Motor neuron (in vitro differentiated cells): ENCODE data around the gene ATP13A3. TPM values are rescaled to one million over a fixed set of nuclear protein-coding genes. Genes with fewer than 3 reads are reported as not detected.

ENCODE experiments used
- ATAC-seq, 8 experiments: fragments of 200-7000 bp; cut with Tn5 transposase; replicated peaks in 6 of 8; 2 replicates each; pipeline ENCODE4 v1.8.0; 2021; ENCODE audit warnings: mild to moderate bottlenecking in 8 of 8, moderate library complexity in 8 of 8
- H3K27ac ChIP-seq, 2 donors: fragments of 250-450 bp; sonication (Bioruptor Pico); 2 replicates each; pipeline ENCODE4 v1.9.0; 2021; ENCODE audit warnings: antibody characterized with exemption in 2 of 2, mild to moderate bottlenecking in 2 of 2, moderate library complexity in 1 of 2
- H3K4me1 ChIP-seq, 2 donors: fragments of 250-450 bp; sonication (Bioruptor Pico); replicated peaks in 1 of 2; 2 replicates each; pipeline ENCODE4 v1.6.1; 2021; ENCODE audit warnings: antibody characterized with exemption in 2 of 2, mild to moderate bottlenecking in 2 of 2, moderate library complexity in 1 of 2
- H3K4me3 ChIP-seq, 5 donors: fragments of 250-450 bp; sonication (Bioruptor Pico); 2 replicates each; pipeline ENCODE4 v1.9.0; 2021; ENCODE audit warnings: antibody characterized with exemption in 5 of 5, mild to moderate bottlenecking in 5 of 5, moderate library complexity in 4 of 5
- WGBS, 10 experiments: fragments of 450-650 bp; shearing (Covaris generic); methylation state at CpG; one replicate each; pipeline ENCODE4 v1.0.0; 2022; 5-methylcytosine and 5-hydroxymethylcytosine counted together
- in situ Hi-C, 9 experiments: fragments of 400-800 bp; cut with MboI; loops; one replicate each; pipeline ENCODE4 v1.15.0; 2021; ENCODE audit warnings: low sequenced_read_pairs in 9 of 9, low pct_unique_long_range_greater_than_20kb in 2 of 9; ENCODE audit not compliant: unreplicated experiment in 9 of 9
- total RNA-seq, 8 experiments: library from RNA; unstranded; fragments of 300-600 nt; gene quantifications; 2 replicates each; pipeline versions ENCODE4 v1.2.3 to v1.2.4, GENCODE V29; 2022

The ATP13A3 gene
- total RNA-seq, 8 experiments from 2014 or later: 17.8 to 67.9 (median 43.5) TPM

DNA sequence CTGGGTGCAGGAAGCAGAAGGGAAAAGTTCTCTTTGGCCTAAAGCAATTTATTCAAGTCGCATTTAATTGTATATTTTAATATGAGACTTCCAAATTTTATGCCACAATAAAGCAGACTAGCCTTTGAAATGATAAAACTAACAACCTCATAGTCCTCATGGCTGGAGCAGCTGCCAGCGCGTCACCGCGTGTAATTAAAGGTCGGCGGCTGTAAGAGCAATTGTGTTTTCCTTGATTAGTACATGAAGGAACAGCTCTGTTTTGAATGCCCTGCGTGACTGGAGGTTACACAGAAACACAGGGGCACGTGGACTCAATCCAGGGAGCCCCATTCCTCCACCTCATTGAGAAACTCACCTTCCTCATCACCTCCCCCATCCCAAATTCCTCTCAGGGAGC lies 107.2 kb downstream of the ATP13A3 start:
- peak in 5 of 8 experiments; percentile 9 to 30 (median 24) for ATAC-seq
- WGBS, 10 experiments: 0 to 82% (median 67%) methylated on average over 1 to 9 of the region's 9 CpGs; no CpG with 5 or more reads in 2 of the 10 experiments
- H3K27ac ChIP-seq: no peak overlapping the region
- H3K4me3 ChIP-seq: no peak overlapping the region
- in situ Hi-C loops: no loop called here
- peaks cover 18 to 31% of the 10 kb centered on the region in 2 donors for H3K4me1 ChIP-seq

DNA sequence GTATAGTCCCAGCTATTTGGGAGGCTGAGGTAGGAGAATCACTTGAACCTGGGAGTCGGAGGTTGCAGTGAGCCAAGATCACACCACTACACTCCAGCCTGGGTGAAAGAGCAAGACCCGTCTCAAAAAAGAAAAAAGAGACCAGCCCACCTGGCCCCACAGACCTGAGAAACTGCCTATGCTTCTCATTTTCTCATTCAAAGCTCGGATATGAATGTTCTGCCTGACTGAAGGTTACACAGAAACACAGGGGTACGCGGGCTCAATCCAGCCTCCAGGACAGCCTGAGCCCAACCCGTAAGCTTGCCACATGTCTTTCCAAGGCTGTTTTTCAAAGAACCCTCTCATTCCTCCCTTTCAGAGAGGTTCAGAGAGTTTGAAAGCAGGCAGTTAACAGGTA lies 107.6 kb downstream of the ATP13A3 start:
- Histone ChIP-seq H3K4me1 (peaks cover 18 to 35% of the 10 kb centered on the region in 2 donors), H3K27ac (no peak overlapping the region), H3K4me3 (no peak overlapping the region)
- peak in 1 of 8 experiments; percentile 25 for ATAC-seq
- in situ Hi-C loops: no loop called here
- WGBS, 10 experiments: 80 to 100% (median 100%) methylated on average over 1 to 6 of the region's 6 CpGs; no CpG with 5 or more reads in 4 of the 10 experiments

DNA sequence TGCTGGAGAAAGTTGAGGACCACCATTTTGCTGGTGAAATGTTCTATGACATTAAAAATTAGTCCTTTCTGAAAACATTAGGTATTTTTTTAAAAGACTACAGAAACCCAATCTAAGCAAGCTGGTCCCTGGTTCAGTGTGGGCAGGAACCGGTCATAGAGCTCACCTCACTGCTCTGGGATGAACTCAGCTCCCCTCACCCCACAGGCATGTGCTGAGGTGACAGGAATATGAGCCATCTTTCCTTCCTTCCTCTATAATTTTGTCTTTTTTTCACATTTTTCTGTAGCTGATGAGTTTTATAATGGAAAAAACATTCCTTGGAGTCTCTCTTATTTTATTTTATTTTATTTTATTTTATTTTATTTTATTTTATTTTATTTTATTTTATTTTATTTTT lies 109.1 kb downstream of the ATP13A3 start:
- no peak overlapping the region for H3K27ac ChIP-seq
- peaks cover 24 to 42% of the 10 kb centered on the region in 2 donors for H3K4me1 ChIP-seq
- no peak overlapping the region for H3K4me3 ChIP-seq
- no peak for ATAC-seq
- in situ Hi-C loops: no loop called here
- WGBS, 10 experiments: 0 to 100% (median 62%) methylated on average over 1 of the region's 1 CpG; no CpG with 5 or more reads in 2 of the 10 experiments

DNA sequence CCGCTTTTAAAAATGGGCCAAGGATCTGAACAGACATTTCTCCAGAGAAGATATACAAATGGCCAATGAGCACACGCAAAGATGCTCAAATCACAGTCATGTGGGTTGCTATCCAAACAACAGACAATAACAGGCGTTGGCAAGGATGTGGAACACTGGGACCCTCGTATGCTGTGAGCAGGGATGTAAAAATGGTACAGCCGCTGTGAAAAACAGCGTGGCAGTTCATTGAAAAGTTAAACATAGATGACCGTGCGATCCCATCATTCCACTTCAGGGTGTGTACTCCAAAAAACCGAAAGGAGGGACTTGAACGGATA lies 110.6 kb downstream of the ATP13A3 start:
- WGBS, 10 experiments: 76 to 100% (median 84%) methylated on average over 1 to 7 of the region's 10 CpGs; no CpG with 5 or more reads in 2 of the 10 experiments
- ATAC-seq: no peak
- Histone ChIP-seq H3K4me3 (no peak overlapping the region), H3K27ac (peak overlapping the region in 1 of 2 donors; percentile 13), H3K4me1 (peaks cover 19 to 42% of the 10 kb centered on the region in 2 donors)
- in situ Hi-C loops: no loop called here

DNA sequence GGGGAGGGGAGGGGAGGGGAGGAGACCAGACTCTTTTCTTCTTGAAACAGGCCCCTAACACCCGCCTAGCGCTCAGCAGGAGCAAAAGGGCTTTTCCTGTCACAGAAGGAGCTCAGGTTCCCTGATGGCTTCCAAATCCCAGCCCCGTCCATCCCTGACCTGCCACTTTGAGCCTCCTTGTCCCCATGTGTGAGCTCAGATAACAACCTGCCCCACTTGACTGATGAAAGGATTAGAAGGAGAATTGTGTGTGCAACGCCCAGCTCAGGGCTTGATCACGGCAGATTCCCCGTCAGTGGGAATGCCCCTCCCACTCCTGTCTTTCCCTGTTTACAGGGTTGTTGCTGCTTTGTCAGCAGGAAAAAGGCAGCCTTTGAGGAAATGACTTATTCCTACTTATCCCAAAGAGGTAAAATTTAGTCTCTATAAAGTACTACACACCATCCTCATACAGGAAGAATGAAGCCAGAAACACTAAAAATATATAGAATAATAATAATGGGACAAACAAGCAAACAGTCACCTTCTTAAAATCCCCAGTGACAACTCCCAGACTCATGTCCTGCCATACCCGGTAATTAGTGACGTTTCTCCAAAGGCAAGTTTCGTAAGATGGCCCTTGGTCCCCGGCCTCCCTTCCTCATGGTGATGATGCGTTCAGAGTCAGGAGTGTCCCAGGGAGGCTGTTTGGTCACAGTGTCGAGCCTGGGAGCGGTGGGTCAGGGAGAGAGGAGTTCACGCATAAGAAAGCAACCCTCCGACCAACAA lies 111.1 kb downstream of the ATP13A3 start:
- WGBS, 10 experiments: 36 to 100% (median 66%) methylated on average over 1 to 9 of the region's 15 CpGs
- peak in 5 of 8 experiments; percentile 57 to 76 (median 72) for ATAC-seq
- in situ Hi-C loops: no loop called here
- peak overlapping the region; percentile 46 to 67 for H3K27ac ChIP-seq
- peaks cover 19 to 40% of the 10 kb centered on the region in 2 donors for H3K4me1 ChIP-seq
- no peak overlapping the region for H3K4me3 ChIP-seq

DNA sequence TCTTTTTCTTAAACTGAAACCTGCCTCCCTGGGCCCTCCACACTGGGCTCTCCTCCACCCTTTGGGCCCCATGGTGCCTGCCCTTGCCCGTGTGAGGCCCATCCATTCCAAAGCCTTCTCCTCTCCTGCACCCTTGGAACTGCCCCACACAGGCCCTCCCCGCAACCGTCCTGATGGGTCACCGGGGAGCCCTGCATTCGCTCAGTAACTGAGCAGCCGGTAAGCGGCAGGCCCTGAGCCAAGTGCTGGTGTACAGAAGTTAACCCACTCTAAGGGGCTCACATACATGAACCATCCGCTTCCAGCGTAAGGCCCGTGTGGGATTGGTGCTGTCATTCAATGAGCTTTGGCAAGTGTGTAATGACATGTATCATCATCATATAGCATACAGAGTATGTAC lies 111.9 kb downstream of the ATP13A3 start:
- Histone ChIP-seq H3K4me3 (no peak overlapping the region), H3K27ac (no peak overlapping the region), H3K4me1 (peaks cover 15 to 32% of the 10 kb centered on the region in 2 donors)
- peak in 5 of 8 experiments; percentile 34 to 74 (median 44) for ATAC-seq
- WGBS, 10 experiments: 43 to 100% (median 83%) methylated on average over 1 to 8 of the region's 10 CpGs
- in situ Hi-C loops: no loop called here

DNA sequence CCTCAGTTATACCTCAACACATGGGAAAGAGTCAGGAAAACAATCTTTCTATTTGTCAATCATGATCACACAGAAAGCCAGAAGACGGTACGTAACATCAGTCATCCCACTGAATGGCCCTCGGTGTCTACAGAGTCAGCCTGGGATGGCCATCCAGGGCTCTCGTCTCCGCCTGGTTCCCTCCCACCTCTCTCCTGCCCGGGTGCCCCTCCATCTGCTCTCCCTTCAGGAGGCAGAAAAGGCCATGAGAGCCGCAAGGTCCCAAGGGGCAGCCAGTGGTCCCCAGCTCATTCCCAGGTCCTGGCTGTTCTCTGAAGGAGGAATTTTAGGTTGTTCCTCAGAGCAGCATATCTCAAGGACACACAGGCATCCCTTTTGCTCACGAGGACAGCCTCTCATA lies 112.9 kb downstream of the ATP13A3 start:
- WGBS, 10 experiments: 40 to 100% (median 65%) methylated on average over 1 to 7 of the region's 8 CpGs; no CpG with 5 or more reads in 1 of the 10 experiments
- peak in 4 of 8 experiments; percentile 35 to 67 (median 60) for ATAC-seq
- Histone ChIP-seq H3K27ac (peak overlapping the region in 1 of 2 donors; percentile 35), H3K4me3 (no peak overlapping the region), H3K4me1 (peaks cover 15 to 24% of the 10 kb centered on the region in 2 donors)
- in situ Hi-C loops: no loop called here

DNA sequence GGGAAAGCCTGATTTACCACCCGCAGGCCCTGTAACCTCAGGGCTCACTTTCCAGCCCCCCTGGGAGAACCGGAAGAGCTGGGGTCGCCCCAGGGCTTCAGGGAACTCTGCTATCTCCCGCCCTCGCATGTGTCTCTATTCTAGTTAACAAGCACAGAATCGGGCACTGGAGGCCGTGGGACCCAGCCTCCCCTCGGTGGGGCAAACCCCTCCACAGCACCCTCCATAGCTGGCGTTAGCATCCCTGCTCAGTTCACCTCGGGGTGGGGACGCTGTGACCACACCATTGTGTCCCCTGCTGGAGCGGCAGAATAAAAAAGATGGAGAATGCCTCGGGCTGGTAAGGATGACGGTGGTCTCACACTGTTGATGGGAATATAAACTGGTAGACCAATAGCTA lies 113.8 kb downstream of the ATP13A3 start:
- WGBS, 10 experiments: 89 to 100% (median 90%) methylated on average over 1 to 8 of the region's 14 CpGs; no CpG with 5 or more reads in 5 of the 10 experiments
- H3K4me3 ChIP-seq: no peak overlapping the region
- H3K27ac ChIP-seq: no peak overlapping the region
- ATAC-seq: no peak
- in situ Hi-C loops: no loop called here
- peaks cover 17 to 30% of the 10 kb centered on the region in 2 donors for H3K4me1 ChIP-seq

DNA sequence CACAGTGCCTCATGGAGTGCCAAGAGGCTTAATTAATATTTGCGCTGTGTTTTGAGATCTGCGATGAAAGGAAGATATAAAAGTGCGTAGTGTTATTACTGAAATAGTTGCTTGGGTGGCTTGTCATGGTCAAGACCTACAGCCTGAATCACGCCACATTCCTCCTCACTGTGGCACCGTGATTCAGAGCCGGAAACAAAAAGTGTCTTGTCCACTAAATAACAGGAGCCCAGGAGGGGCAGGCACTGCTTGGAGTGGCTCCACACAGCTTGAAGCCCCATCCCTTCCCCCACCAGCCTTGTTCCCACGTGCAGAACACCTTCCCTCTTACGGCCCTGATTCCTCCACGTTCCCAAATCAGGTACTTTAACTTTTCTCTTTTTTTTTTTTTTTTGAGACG lies 116.0 kb downstream of the ATP13A3 start:
- ATAC-seq: no peak
- Histone ChIP-seq H3K27ac (no peak overlapping the region), H3K4me3 (no peak overlapping the region), H3K4me1 (peaks cover 13 to 30% of the 10 kb centered on the region in 2 donors)
- WGBS, 10 experiments: 34 to 100% (median 84%) methylated on average over 1 to 8 of the region's 10 CpGs; no CpG with 5 or more reads in 2 of the 10 experiments
- in situ Hi-C loops: no loop called here

DNA sequence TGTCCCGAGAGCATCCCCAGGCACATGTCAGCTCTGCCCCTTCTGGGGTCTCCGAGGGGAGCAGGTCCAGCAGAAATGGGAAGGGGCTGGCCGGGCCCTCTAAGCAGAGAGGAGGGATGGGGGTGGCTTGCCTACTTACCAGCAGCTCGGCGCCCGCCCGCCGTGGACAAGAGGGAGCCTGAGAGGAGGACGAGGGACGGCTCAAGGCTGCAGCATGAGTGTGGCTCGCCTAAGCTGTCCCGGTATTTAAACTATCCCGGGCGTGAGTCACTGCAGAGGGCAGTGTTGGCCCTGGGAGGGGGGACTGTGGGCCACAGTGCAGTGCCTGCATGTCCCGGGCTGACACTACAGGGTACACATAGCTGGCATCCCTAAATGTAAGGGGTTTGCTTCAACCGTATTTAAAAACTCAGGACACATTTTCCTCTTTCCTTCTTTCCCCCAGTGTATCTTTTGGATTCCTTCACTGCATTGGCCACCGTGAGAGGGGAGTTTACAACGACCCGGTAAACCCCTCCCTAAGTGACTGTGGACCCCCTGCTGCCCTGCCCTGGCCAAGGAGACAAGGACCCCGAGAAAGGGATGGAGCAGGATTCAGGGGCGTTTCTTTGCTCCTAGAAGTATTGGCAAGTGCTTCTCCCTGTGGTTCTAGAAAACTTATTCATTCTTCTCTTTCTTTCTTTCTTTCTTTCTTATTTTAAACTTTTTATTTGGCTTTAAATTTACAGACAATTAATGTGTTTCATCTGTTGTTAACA lies 117.1 kb downstream of the ATP13A3 start, which contains the start of gene LRRC15:
LRRC15 (minus strand) TSS at position 222 of the 758 bp plus-strand sequence. CDS start 8,700 bp downstream, outside the sequence.
- peak in 5 of 8 experiments; percentile 14 to 72 (median 37) for ATAC-seq
- no peak within 1 kb of the TSS for H3K27ac ChIP-seq
- WGBS, 10 experiments: 0 to 24% (median 17%) methylated on average over 1 to 9 of the region's 21 CpGs; no CpG with 5 or more reads in 1 of the 10 experiments
- no peak within 1 kb of the TSS for H3K4me3 ChIP-seq
- in situ Hi-C loops: no loop called here
- H3K4me1 ChIP-seq: peaks cover 17 to 28% of the 10 kb centered on the region in 2 donors

DNA sequence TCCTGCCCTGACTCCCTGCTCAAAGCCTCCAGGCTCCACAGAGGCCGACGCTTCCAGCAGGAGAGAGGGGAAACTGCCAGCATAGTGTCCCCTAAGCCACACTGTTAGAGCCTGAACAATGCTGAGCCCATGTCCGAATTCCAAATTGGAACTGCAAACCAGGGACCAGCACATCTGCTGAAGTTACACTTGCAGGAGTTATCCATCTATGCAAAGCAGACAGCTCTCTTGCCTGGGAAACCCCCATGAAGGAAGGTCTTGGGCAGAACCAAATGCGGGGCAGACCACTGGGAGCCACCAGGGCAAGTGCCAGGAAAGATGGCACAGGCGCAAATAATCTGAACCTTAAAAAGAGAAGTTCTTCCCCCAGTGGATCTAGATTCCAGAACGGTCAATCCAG lies 117.9 kb downstream of the ATP13A3 start:
- ATAC-seq: no peak

DNA sequence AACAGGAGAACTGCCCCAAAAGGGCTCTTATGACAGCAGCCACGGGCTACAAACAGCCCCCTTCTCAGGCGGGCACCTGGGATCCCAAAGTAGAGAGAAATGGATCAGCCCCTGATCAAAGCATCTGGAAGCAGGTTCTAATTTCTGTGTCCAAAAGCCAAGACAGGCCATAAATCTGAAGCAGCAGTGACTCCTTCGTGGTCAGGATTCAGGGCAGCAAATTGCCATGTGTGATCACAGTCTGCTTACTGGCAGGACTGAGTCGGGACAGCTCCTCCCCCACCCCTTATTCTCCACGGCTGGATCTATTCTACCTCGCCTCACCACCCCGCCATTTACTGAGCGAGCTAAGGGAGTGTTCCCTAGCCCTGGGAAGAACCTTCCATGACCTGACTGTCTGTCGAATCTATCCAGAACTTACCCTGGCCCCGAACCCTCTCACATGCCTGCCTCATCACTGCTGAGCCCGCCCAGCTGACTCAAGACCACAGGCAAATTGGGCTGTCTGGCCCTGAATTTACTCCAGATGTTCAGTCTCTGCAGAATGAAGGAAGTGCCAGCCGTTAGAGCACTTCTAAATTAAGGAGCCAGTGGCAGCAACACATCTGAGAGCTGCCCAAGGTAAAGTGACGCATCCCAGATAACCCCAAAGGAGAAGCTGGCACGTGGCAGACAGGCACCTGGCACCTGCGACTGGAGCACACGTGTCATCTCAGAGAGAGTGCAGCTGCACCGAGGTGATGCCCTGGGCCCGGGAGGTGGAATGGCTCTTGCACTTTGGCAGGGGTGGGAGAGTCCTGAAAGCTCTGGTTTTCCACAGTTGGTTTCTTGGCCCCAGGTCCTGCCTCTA lies 118.6 kb downstream of the ATP13A3 start:
- 14 to 78% (median 57%) methylated on average over 2 to 10 of the region's 18 CpGs; no CpG with 5 or more reads in 2 of the 10 experiments for WGBS, 10 experiments
- no peak overlapping the region for H3K27ac ChIP-seq
- peak in 6 of 8 experiments; percentile 4 to 37 (median 26) for ATAC-seq
- in situ Hi-C loops: no loop called here
- H3K4me1 ChIP-seq: peaks cover 16 to 24% of the 10 kb centered on the region in 2 donors
- no peak overlapping the region for H3K4me3 ChIP-seq

More for the DNA sequence above, 117.9 kb downstream of the ATP13A3 start:
- 6 to 83% (median 46%) methylated on average over 1 to 4 of the region's 6 CpGs; no CpG with 5 or more reads in 6 of the 10 experiments for WGBS, 10 experiments
- in situ Hi-C loops: no loop called here
- Histone ChIP-seq H3K27ac (no peak overlapping the region), H3K4me1 (peaks cover 18 to 28% of the 10 kb centered on the region in 2 donors), H3K4me3 (no peak overlapping the region)
